ENCODE measurements around the gene CCDC136. TPM values are rescaled to one million over a fixed set of nuclear protein-coding genes. Genes with fewer than 3 reads are reported as not detected.

CCDC136 gene
- total and polyA plus RNA-seq, 2 experiments from 2014 or later = 27.1 to 55.7 TPM

GRCh38 chr7:128845475-128845874 is 53.7 kb downstream of the CCDC136 start:
- ATAC-seq = no peak
- no peak overlapping the region; the same call in 1 of the 2 replicates for H3K27ac Mint-ChIP-seq
- no peak for DNase-seq (ENCODE audit: low spot score)
- H3K4me1 Mint-ChIP-seq = peaks cover 6% of the 10 kb centered on the region
- Histone ChIP-seq H3K9me2 (ENCODE audit: insufficient read depth) (no peaks in the 10 kb centered on the region), H2AFZ (no peak overlapping the region), H3F3A (replicated peaks; ENCODE audit: low read depth) (no peaks in the 10 kb centered on the region), H4K20me1 (replicated peaks; ENCODE audit: insufficient read depth) (no peaks in the 10 kb centered on the region), H3K27ac (ENCODE audit: low read depth) (no peak overlapping the region), H3K79me2 (replicated peaks; ENCODE audit: insufficient read depth) (no peaks in the 10 kb centered on the region), H3K4me2 (no peak overlapping the region), H3K36me3 (ENCODE audit: insufficient read depth) (no peaks in the 10 kb centered on the region), H3K4me3 (no peak overlapping the region), H3K4me1 (ENCODE audit: insufficient read depth) (peaks cover 3% of the 10 kb centered on the region; the same call in 1 of the 2 replicates), H3K27me3 (ENCODE audit: insufficient read depth) (no peaks in the 10 kb centered on the region)
- no peak overlapping the region for H3K4me3 Mint-ChIP-seq
- H3K36me3 Mint-ChIP-seq (ENCODE audit: low read depth) = no peaks in the 10 kb centered on the region; the same call in 2 of the 3 replicates
- TF ChIP-seq STAT1 (IDR thresholded peaks at IDR 0.05; ENCODE audit: unreplicated experiment) (no peak), ETS1 (IDR thresholded peaks at IDR 0.05) (no peak), ZNF331 (CRISPR knock-in tag; IDR thresholded peaks at IDR 0.05; ENCODE audit: low read depth) (no peak), EZH2 (IDR thresholded peaks at IDR 0.05; ENCODE audit: low read depth, unreplicated experiment) (no peak), NANOG (IDR thresholded peaks at IDR 0.05; ENCODE audit: borderline replicate concordance) (no peak), EZH2phosphoT487 (IDR thresholded peaks at IDR 0.05; ENCODE audit: unreplicated experiment) (no peak), JUNB (IDR thresholded peaks at IDR 0.05; ENCODE audit: unreplicated experiment) (no peak), CREB1 (CRISPR knock-in tag; IDR thresholded peaks at IDR 0.05; ENCODE audit: low read depth) (no peak), REST (IDR thresholded peaks at IDR 0.05; ENCODE audit: unreplicated experiment) (no peak), POLR2AphosphoS5 (IDR thresholded peaks at IDR 0.05; ENCODE audit: low read depth) (no peak), CTCF (conservative IDR thresholded peaks at IDR 0.05; ENCODE audit: low read depth in 2 of 2) (no peak), ZNF114 (CRISPR knock-in tag; IDR thresholded peaks at IDR 0.05) (no peak)
- TF ChIP-seq, protein P1, sequence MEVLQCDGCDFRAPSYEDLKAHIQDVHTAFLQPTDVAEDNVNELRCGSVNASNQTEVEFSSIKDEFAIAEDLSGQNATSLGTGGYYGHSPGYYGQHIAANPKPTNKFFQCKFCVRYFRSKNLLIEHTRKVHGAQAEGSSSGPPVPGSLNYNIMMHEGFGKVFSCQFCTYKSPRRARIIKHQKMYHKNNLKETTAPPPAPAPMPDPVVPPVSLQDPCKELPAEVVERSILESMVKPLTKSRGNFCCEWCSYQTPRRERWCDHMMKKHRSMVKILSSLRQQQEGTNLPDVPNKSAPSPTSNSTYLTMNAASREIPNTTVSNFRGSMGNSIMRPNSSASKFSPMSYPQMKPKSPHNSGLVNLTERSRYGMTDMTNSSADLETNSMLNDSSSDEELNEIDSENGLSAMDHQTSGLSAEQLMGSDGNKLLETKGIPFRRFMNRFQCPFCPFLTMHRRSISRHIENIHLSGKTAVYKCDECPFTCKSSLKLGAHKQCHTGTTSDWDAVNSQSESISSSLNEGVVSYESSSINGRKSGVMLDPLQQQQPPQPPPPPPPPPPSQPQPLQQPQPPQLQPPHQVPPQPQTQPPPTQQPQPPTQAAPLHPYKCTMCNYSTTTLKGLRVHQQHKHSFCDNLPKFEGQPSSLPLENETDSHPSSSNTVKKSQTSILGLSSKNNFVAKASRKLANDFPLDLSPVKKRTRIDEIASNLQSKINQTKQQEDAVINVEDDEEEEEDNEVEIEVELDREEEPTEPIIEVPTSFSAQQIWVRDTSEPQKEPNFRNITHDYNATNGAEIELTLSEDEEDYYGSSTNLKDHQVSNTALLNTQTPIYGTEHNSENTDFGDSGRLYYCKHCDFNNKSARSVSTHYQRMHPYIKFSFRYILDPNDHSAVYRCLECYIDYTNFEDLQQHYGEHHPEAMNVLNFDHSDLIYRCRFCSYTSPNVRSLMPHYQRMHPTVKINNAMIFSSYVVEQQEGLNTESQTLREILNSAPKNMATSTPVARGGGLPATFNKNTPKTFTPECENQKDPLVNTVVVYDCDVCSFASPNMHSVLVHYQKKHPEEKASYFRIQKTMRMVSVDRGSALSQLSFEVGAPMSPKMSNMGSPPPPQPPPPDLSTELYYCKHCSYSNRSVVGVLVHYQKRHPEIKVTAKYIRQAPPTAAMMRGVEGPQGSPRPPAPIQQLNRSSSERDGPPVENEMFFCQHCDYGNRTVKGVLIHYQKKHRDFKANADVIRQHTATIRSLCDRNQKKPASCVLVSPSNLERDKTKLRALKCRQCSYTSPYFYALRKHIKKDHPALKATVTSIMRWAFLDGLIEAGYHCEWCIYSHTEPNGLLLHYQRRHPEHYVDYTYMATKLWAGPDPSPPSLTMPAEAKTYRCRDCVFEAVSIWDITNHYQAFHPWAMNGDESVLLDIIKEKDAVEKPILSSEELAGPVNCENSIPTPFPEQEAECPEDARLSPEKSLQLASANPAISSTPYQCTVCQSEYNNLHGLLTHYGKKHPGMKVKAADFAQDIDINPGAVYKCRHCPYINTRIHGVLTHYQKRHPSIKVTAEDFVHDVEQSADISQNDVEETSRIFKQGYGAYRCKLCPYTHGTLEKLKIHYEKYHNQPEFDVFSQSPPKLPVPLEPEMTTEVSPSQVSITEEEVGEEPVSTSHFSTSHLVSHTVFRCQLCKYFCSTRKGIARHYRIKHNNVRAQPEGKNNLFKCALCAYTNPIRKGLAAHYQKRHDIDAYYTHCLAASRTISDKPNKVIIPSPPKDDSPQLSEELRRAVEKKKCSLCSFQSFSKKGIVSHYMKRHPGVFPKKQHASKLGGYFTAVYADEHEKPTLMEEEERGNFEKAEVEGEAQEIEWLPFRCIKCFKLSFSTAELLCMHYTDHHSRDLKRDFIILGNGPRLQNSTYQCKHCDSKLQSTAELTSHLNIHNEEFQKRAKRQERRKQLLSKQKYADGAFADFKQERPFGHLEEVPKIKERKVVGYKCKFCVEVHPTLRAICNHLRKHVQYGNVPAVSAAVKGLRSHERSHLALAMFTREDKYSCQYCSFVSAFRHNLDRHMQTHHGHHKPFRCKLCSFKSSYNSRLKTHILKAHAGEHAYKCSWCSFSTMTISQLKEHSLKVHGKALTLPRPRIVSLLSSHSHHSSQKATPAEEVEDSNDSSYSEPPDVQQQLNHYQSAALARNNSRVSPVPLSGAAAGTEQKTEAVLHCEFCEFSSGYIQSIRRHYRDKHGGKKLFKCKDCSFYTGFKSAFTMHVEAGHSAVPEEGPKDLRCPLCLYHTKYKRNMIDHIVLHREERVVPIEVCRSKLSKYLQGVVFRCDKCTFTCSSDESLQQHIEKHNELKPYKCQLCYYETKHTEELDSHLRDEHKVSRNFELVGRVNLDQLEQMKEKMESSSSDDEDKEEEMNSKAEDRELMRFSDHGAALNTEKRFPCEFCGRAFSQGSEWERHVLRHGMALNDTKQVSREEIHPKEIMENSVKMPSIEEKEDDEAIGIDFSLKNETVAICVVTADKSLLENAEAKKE (CRISPR knock-in tag; IDR thresholded peaks at IDR 0.05) = no peak
- H3K9me3 Mint-ChIP-seq = no peaks in the 10 kb centered on the region
- H3K27me3 Mint-ChIP-seq (ENCODE audit: insufficient read depth, low read depth, poor library complexity) = peaks cover 12% of the 10 kb centered on the region

Measured in GM23338 (cell line).